GM04503 (cell line): ENCODE measurements around the gene CDC42BPB.
A peak's percentile ranks its signal among the peaks of the same experiment; 100 is the strongest.

Experiments used
- DNase-seq: peaks from one replicate; pipeline ENCODE4 v3.0.0-alpha.2; 2012; ENCODE audit warnings: low read depth

Gene CDC42BPB

GRCh38 chr14:103073367-103073875 is 16.1 kb upstream of the CDC42BPB start:
- no peak for DNase-seq

- DNase-seq, result no peak
These were observed 15.4 kb upstream of the CDC42BPB start for GRCh38 chr14:103072595-103073366.

- DNase-seq, result no peak
These were observed 14.3 kb upstream of the CDC42BPB start for GRCh38 chr14:103071544-103072251.

GRCh38 chr14:103070971-103071542 is 13.7 kb upstream of the CDC42BPB start:
- no peak for DNase-seq

GRCh38 chr14:103070263-103070885 is 13.0 kb upstream of the CDC42BPB start:
- DNase-seq, result no peak

- no peak for DNase-seq
These were observed 11.2 kb upstream of the CDC42BPB start for GRCh38 chr14:103068351-103069073.

GRCh38 chr14:103067231-103067954 is 10.0 kb upstream of the CDC42BPB start:
- peak; percentile 78 for DNase-seq

GRCh38 chr14:103066399-103066798 is 9.1 kb upstream of the CDC42BPB start:
- DNase-seq, result no peak

- no peak for DNase-seq
These were observed 8.5 kb upstream of the CDC42BPB start for GRCh38 chr14:103065861-103066260.

GRCh38 chr14:103064978-103065377 is 7.6 kb upstream of the CDC42BPB start:
- no peak for DNase-seq

GRCh38 chr14:103064436-103064835 is 7.1 kb upstream of the CDC42BPB start:
- DNase-seq, result no peak

- DNase-seq, result no peak
These were observed 4.2 kb upstream of the CDC42BPB start for GRCh38 chr14:103061482-103061976.

GRCh38 chr14:103059556-103059955 is 2.2 kb upstream of the CDC42BPB start:
- no peak for DNase-seq

GRCh38 chr14:103058164-103059055 is 1.1 kb upstream of the CDC42BPB start:
- DNase-seq, result no peak

- DNase-seq, result no peak
These were observed 349 bp downstream of the CDC42BPB start for GRCh38 chr14:103057028-103057371.

GRCh38 chr14:103056322-103057027 is 874 bp downstream of the CDC42BPB start:
- no peak for DNase-seq

- no peak for DNase-seq
These were observed 1.7 kb downstream of the CDC42BPB start for GRCh38 chr14:103055695-103056094.

- no peak for DNase-seq
These were observed 4.9 kb downstream of the CDC42BPB start for GRCh38 chr14:103052407-103052806.

- no peak for DNase-seq
These were observed 6.4 kb downstream of the CDC42BPB start for GRCh38 chr14:103050935-103051334.
